GM18511 (cell line): ENCODE measurements around the gene SYDE2.
A peak's percentile ranks its signal among the peaks of the same experiment; 100 is the strongest.
"Not testable (repeated sequence)": the region's sequence is repeated elsewhere in the genome, so short reads cannot be mapped to it uniquely, and the experiment has no call there.

Source experiments
- ATAC-seq: cut with Tn5 transposase; IDR thresholded peaks from one replicate; pipeline ENCODE4 v1.9.1; 2021; ENCODE audit warnings: mild to moderate bottlenecking, moderate library complexity; ENCODE audit not compliant: unreplicated experiment

SYDE2 gene

GRCh38 chr1:85200463-85201339 lies at the start of gene SYDE2:
Gene SYDE2, minus strand, starts transcription at chr1:85201016. Its CDS starts 20 bp downstream, at chr1:85200996.
- peak; percentile 74 for ATAC-seq

GRCh38 chr1:85249042-85249441 lies 48.2 kb upstream of the SYDE2 start:
- ATAC-seq: not testable (repeated sequence)

- no peak for ATAC-seq
These were observed 45.1 kb upstream of the SYDE2 start for GRCh38 chr1:85245891-85246290.

GRCh38 chr1:85245456-85245855 lies 44.6 kb upstream of the SYDE2 start:
- no peak for ATAC-seq

GRCh38 chr1:85244271-85245061 lies 43.6 kb upstream of the SYDE2 start:
- no peak for ATAC-seq

- ATAC-seq: no peak
These were observed 42.6 kb upstream of the SYDE2 start for GRCh38 chr1:85243372-85243771.

GRCh38 chr1:85240643-85241042 lies 39.8 kb upstream of the SYDE2 start:
- no peak for ATAC-seq

GRCh38 chr1:85240174-85240601 lies 39.4 kb upstream of the SYDE2 start:
- ATAC-seq: peak; percentile 60

- no peak for ATAC-seq
These were observed 36.8 kb upstream of the SYDE2 start for GRCh38 chr1:85237613-85238012.

GRCh38 chr1:85230305-85230977 lies 29.6 kb upstream of the SYDE2 start:
- ATAC-seq: no peak

- no peak for ATAC-seq
These were observed 28.8 kb upstream of the SYDE2 start for GRCh38 chr1:85229574-85230097.

GRCh38 chr1:85228972-85229371 lies 28.2 kb upstream of the SYDE2 start:
- no peak for ATAC-seq

GRCh38 chr1:85225624-85226380 lies 25.0 kb upstream of the SYDE2 start:
- ATAC-seq: no peak

GRCh38 chr1:85224734-85225623 lies 24.2 kb upstream of the SYDE2 start:
- ATAC-seq: no peak

GRCh38 chr1:85224295-85224694 lies 23.5 kb upstream of the SYDE2 start:
- ATAC-seq: no peak

- no peak for ATAC-seq
These were observed 22.5 kb upstream of the SYDE2 start for GRCh38 chr1:85223334-85223733.

GRCh38 chr1:85220756-85221201 lies 20.0 kb upstream of the SYDE2 start:
- no peak for ATAC-seq

- ATAC-seq: no peak
These were observed 19.2 kb upstream of the SYDE2 start for GRCh38 chr1:85219853-85220610.

GRCh38 chr1:85216697-85217096 lies 15.9 kb upstream of the SYDE2 start:
- ATAC-seq: no peak
